ENCODE measurements around the gene SARS1. TPM values are rescaled to one million over a fixed set of nuclear protein-coding genes. Genes with fewer than 3 reads are reported as not detected.

Gene SARS1
- total RNA-seq, 3 donors from 2014 or later (not counting 1 experiment from before 2014, with no cell fraction given): 95.6 to 122 (median 106) TPM

DNA sequence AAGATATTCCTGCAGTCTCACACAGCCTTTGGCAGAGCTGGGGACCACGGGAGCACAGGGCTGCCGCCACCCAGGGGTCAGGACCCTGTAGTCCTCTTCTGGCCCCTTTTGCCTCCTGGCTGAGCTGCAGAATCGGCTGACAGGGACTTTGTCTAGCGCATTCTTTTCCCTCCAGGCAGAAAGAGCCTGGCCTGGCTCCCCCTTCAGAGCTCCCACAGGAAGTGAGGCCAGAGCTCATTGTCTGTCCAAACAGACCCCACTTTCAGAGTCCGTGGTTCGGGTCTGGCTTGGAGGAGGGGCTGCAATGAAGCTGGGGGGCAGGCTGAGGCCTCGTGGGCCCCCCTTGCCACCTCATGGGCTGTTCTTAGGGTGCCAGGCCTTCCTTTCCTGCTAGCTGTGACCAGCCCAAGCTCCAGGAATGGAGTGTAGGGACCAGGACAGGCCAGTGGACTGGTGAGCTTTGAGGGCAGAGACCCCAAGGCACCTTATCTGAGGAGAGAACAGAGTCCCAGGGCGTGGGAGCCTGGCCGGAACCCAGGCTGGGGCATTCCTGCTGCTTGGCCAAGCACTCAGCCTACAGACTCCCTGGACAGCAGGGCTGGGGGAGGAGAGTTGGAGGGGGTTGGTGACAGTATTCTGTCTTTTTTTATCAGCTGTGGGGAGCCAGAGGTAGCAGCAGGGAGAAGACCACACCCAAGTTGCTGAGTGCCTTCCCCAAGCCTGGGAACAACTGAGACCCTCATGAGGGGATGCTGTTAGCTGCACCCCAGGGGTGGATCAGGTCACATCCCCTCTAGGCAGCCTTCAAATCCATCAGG is 40.3 kb downstream of the SARS1 start:
- H3K4me3 ChIP-seq (ENCODE audit: low read length): no peak overlapping the region
- Mint-ChIP-seq H3K4me1 (peaks cover 0 to 52% of the 10 kb centered on the region in 2 donors), H3K27me3 (ENCODE audit: low read depth in 2 of 2) (no peaks in the 10 kb centered on the region), H3K36me3 (no peaks in the 10 kb centered on the region), H3K4me3 (no peak overlapping the region), H3K27ac (no peak overlapping the region), H3K9me3 (no peaks in the 10 kb centered on the region)
- no peak for DNase-seq
- intact Hi-C loops (cut with micrococcal nuclease): no loop called here
- H3K36me3 ChIP-seq (ENCODE audit: control insufficient read depth, insufficient read depth, low read length): no peaks in the 10 kb centered on the region
- TF ChIP-seq, protein P1, sequence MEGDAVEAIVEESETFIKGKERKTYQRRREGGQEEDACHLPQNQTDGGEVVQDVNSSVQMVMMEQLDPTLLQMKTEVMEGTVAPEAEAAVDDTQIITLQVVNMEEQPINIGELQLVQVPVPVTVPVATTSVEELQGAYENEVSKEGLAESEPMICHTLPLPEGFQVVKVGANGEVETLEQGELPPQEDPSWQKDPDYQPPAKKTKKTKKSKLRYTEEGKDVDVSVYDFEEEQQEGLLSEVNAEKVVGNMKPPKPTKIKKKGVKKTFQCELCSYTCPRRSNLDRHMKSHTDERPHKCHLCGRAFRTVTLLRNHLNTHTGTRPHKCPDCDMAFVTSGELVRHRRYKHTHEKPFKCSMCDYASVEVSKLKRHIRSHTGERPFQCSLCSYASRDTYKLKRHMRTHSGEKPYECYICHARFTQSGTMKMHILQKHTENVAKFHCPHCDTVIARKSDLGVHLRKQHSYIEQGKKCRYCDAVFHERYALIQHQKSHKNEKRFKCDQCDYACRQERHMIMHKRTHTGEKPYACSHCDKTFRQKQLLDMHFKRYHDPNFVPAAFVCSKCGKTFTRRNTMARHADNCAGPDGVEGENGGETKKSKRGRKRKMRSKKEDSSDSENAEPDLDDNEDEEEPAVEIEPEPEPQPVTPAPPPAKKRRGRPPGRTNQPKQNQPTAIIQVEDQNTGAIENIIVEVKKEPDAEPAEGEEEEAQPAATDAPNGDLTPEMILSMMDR (IDR thresholded peaks at IDR 0.05): no peak
- H3K4me1 ChIP-seq (ENCODE audit: control insufficient read depth, insufficient read depth, low read length): peaks cover 23% of the 10 kb centered on the region
- no peak for ATAC-seq
- no peaks in the 10 kb centered on the region for H3K9me3 ChIP-seq (ENCODE audit: control insufficient read depth, insufficient read depth, low read length)
- WGBS (ENCODE audit: insufficient coverage): 77% methylated on average over 9 of the region's 9 CpGs
- peaks cover 6% of the 10 kb centered on the region for H3K27me3 ChIP-seq (ENCODE audit: control insufficient read depth, insufficient read depth, low read length)
- no peak overlapping the region for H3K27ac ChIP-seq (ENCODE audit: low read length)

DNA sequence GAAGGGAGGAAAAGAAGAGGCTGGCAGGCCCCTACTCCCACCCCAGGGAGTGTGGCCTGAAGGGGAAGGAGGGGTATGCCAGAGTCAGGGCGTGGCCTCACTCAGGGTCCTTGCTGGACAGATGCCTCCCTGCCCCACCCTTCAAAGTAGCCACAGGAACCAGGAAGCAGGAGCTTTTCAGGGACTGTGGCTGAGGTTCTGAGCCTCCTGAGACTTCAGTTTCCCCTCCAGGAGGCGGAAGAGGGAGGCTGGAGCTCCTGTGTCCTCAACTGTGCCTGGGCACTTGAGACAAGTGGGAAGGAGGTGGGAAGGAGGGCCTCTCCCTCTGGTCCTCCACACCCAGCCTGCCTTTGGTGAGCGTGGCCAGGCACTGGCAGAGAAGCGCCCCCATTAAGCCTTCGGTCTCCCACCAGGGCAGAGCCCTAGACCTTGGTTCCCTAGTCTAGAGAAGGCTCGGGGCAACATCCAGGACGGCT is 40.9 kb downstream of the SARS1 start:
- TF ChIP-seq, protein P1 (IDR thresholded peaks at IDR 0.05): no peak
- Mint-ChIP-seq H3K27ac (no peak overlapping the region), H3K9me3 (no peaks in the 10 kb centered on the region), H3K27me3 (ENCODE audit: low read depth in 2 of 2) (no peaks in the 10 kb centered on the region), H3K36me3 (no peaks in the 10 kb centered on the region), H3K4me1 (peaks cover 0 to 48% of the 10 kb centered on the region in 2 donors), H3K4me3 (no peak overlapping the region)
- 91% methylated on average over 7 of the region's 7 CpGs for WGBS (ENCODE audit: insufficient coverage)
- ATAC-seq (no peak), DNase-seq (no peak)
- H3K27ac ChIP-seq (ENCODE audit: low read length): no peak overlapping the region
- H3K36me3 ChIP-seq (ENCODE audit: control insufficient read depth, insufficient read depth, low read length): no peaks in the 10 kb centered on the region
- H3K4me1 ChIP-seq (ENCODE audit: control insufficient read depth, insufficient read depth, low read length): peaks cover 20% of the 10 kb centered on the region
- no peak overlapping the region for H3K4me3 ChIP-seq (ENCODE audit: low read length)
- H3K9me3 ChIP-seq (ENCODE audit: control insufficient read depth, insufficient read depth, low read length): no peaks in the 10 kb centered on the region
- intact Hi-C loops (cut with micrococcal nuclease): no loop called here
- peaks cover 6% of the 10 kb centered on the region for H3K27me3 ChIP-seq (ENCODE audit: control insufficient read depth, insufficient read depth, low read length)

DNA sequence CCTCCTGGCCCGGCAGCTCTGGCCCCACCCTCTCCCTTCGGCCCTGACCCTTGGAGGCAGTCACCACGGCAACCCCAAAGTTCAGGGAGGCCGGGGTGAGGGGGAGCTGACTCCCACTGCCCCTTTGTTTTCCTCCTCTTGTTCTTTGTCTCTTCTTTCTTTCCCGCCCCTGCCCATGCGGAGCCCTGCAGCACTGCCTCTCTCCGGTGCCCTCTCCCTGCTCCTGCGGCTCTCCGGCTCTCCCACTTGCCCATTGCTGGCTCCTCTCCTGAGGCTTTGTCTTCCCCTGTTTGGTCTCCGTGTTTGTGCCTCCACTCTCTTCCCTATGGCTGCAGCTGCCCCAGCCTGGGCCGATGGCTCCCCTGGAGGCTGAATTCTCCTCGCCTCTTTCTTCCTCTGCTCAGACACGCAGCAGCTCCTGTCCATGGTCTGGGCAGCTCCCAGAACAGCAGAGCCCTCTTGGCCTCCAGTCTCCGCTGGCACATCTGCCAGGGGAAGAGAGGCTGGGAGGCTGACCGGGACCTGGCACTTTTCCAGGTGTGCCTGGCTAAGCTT is 41.5 kb downstream of the SARS1 start:
- Mint-ChIP-seq H3K36me3 (no peaks in the 10 kb centered on the region), H3K4me1 (peaks cover 0 to 47% of the 10 kb centered on the region in 2 donors), H3K27ac (no peak overlapping the region), H3K4me3 (no peak overlapping the region), H3K9me3 (no peaks in the 10 kb centered on the region), H3K27me3 (ENCODE audit: low read depth in 2 of 2) (no peaks in the 10 kb centered on the region)
- peaks cover 17% of the 10 kb centered on the region for H3K4me1 ChIP-seq (ENCODE audit: control insufficient read depth, insufficient read depth, low read length)
- H3K9me3 ChIP-seq (ENCODE audit: control insufficient read depth, insufficient read depth, low read length): no peaks in the 10 kb centered on the region
- DNase-seq (no peak), ATAC-seq (no peak)
- no peak overlapping the region for H3K4me3 ChIP-seq (ENCODE audit: low read length)
- H3K27ac ChIP-seq (ENCODE audit: low read length): no peak overlapping the region
- H3K36me3 ChIP-seq (ENCODE audit: control insufficient read depth, insufficient read depth, low read length): no peaks in the 10 kb centered on the region
- WGBS (ENCODE audit: insufficient coverage): 85% methylated on average over 15 of the region's 15 CpGs
- peaks cover 5% of the 10 kb centered on the region for H3K27me3 ChIP-seq (ENCODE audit: control insufficient read depth, insufficient read depth, low read length)
- TF ChIP-seq, protein P1 (IDR thresholded peaks at IDR 0.05): no peak
- intact Hi-C loops (cut with micrococcal nuclease): no loop called here

Measured in natural killer cell (primary cell).